Glomerular visceral epithelial cell (primary cell): ENCODE results near the gene RBM38.
A peak's percentile ranks its signal among the peaks of the same experiment; 100 is the strongest.
"Not testable (repeated sequence)": the region's sequence is repeated elsewhere in the genome, so short reads cannot be mapped to it uniquely, and the experiment has no call there.

Source experiments
- DNase-seq: peaks from one replicate; pipeline ENCODE4 v3.0.0-alpha.2; 2016; ENCODE audit errors: extremely low spot score

The RBM38 gene

DNA sequence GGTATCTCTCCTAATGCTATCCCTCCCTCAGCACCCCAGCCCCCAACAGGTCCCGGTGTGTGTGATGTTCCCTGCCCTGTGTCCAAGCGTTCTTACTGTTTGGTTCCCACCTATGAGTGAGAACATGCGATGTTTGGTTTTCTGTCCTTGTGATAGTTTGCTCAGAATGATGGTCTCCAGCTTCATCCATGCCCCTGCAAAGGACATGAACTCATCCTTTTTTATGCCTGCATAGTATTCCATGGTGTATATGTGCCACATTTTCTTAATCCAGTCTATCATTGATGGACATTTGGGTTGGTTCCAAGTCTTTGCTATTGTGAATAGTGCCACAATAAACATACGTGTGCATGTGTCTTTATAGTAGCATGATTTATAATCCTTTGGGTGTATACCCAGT, 28.3 kb downstream of the RBM38 start:
- not testable (repeated sequence) for DNase-seq

DNA sequence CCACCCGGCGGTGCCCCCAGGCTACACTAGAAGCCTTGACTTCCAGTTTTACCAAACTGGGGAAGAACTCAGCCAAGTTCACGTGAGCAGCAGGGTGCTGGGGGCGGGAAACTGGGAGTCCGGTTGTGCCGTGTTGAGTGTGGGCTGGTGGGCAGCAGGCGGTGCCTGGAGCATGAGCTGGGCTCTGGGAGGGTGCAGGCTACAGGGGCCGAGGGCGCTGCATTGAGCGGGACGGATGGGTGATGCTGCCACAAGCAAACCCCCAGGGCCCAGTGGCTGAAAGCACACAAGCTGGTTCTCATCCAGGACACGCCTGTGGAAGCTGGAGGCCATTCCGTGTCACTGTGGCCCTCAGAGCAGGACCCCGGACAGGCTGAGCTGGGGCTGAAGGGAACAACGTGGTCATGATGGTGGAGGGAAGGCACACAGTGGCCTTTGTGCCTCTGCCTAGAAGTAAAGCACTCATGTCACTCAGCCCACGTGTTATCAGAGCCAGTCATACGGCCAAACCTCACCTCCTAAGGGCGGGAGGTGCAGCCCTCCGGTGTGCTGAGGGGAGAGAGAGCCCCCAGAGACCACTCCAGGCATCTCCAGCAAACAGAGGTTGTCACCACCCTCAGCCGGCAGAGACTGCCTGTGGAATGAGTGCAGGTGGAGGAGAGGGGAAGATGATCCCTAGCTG, 29.5 kb downstream of the RBM38 start:
- no peak for DNase-seq

DNA sequence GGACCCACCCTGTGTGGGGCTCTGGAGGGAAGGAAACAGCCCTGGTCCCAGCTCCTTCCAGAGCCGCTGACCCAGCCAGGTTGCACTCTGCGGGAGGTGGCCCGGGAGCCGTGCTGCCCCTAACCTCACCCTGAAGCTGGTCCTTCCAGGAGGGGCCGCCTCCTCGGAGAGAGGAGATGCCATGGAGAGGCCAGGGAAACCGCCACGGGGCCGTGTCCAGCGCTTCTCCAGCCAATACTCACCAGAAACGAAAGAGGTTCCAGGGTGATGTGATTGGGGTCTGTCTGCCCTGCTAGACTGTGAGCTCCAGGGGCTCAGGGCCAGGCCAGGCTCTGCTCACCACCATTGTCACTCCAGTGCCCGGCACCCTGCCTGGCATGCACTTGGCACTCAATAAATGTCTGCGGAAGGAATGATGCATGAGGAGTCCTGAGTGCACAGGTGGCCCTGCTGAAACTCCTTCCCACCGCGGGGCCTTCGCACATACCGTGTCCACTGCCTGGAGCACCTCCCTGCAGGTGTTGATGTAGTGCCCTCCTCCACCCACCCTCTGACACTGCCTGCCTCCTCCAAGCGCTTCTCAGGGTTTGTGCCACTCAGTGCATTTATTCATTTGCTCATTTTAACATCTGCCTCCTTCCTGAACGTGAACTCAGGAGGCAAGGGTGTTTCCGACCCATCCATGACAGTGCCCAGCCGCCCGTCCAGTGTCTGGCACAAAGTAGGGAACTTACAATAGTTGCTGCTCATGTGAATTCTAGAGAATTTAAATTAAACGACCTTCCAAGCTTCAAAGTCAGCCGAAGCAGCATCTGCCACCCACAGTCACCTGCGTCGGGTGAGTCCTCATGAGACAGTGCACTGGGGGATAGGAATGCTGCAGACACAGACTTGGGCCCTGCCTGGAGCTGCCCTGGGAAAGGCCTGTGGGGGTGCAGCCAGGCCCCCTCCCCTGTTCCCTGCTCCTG, 30.3 kb downstream of the RBM38 start:
- DNase-seq: no peak

DNA sequence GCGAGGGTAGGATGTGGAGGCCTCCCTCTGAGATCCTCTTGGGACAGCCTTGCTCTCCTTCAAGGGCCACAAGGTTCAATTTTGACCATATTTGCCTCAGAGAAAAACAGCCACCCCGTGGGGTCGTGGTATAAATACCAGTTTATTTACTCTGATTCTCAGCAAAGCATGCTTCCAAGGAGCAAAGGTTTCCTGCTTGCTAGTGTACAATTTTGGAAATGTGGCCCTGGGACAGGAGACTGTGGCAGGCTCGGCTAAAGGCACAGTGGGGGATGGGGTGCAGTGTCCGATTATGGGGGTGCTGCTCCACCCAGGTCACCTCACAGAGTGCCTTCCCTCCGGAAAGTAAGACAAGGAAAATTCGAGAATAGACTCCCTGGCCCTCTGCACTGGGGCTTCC, 31.1 kb downstream of the RBM38 start:
- no peak for DNase-seq

DNA sequence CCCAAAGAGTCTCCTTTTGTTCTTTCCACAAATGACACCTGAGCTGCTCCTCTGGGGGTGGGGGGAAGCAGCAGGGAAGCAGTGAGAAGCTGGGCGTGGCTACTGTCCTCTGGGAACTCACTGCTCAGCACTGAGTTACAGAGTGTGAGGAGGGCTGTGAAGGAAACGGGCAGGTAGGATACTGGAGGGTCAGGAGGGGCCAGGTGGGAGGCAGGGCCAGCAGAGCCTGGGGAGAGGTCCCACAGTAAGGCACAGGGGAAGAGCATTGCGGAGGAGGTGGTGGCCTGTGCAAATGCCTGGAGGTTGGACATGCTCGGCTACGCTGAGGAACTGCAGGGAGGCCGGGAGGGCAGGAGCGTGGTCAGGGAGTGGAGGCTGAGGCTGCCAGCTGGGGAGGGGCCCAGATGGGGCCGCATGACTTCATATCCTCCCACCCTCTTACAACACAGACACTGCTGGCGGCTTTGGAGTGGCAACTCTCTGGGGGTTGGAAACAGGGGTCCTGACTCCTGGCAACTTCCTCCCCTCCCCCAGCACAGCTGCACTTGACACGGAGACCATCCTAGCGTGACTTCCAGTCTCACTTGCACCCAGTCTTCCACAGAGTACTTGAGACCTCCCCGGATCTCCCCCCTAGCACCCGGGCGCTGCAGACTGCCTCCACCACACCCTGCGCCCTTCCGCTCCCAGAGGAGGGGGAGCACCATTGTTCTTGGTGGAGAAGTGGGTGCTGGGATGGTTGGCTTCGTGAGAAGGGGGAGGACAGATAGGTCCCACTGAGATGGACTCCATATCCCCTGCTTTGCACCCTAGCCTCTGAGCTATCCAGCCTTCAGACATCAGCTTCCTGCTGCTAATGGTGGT, 34.2 kb downstream of the RBM38 start:
- DNase-seq: peak; percentile 17

DNA sequence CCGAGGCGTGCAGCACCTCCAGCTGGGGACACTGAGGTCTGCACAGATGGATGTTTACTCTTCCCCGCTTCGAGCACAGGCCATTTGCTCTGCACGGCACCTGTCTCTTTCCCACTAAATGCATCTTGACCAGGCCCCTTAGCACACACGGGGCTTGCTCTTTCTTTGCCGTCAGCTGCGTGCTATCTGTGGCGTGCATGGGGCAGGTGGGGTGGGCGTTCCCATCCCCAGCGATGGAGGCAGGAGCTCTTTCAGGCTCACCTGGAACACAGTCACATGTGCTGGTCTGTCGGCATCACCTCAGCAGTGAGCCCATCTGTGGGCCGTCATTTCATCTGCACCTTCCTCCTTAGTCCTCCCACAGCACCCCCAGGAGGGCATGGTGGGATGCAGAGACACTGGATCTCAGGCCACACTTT, 35.1 kb downstream of the RBM38 start:
- no peak for DNase-seq

DNA sequence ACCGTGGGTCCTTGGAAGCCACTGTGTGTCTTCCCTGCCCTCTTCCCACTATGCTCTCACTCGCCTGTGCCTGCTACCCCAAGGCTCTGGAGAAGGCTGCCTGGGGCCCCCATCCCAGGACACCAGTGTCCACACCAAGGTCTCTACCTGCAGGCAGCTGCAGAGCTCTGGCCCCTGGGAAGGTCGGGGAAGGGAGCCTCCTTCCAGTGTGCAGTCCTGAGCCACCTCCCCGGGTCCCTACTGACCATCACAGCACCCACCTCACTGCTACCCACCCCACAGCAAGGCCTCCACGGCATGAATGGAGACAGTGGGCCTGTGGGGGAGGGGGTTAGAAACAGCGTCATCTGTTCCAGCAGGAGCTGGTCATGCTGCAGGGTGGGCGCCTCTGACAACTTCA, 35.6 kb downstream of the RBM38 start:
- no peak for DNase-seq

DNA sequence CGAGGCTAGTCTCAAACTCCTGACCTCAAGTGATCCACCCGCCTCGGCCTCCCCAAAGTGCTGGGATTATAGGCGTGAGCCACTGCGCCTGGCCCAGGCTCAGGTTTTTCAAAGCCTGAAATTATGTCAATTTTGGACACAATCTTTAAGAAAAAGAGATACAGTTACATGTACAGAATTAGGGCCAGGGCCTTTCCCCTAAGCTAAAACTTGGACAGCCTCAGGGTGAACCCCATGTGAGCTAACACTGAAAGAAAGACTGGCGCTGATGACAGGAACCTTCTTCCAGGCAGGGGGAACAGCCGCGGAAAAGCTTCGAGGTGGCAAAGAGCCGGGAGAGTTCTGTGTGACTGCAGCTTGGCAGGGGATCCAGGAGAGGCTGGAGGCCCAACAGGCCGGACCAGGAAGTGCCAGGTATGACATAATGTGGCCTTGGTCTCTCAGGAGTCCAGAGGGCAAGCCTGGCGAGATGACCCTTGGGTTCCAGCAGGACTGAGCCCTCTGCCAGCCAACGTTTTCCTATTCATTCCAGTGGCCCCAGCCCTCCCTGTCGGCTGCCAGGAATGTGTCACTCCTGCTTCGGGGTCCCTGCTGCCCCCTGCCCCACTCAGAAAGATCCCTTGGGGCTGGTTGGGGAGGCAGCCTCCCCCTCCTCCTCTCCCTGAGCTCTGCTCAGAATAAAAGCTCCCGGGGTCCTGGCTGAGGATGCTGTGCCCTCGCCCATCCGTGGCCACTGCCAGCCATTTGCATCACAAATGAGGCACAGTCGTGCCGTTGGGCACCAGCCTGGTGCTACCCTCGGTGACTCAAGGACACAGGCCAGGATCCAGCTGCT, 37.3 kb downstream of the RBM38 start:
- DNase-seq: no peak

DNA sequence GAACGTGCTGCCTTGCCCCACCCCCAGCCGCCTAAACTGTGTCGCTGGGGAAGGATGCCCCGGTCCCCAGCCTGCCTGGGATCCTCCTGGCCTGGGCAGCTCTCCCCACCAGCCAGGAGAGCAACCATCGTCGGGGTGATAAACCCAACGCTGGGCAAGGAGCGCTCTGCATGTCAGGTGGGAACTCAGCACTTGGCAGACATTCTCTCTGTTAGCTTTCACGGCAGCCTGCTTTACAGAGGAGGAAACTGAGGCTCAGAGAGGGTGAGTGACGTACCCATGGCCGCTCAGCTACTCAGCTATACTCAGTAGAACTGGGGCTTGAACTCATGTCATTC, 37.9 kb downstream of the RBM38 start:
- DNase-seq: no peak

DNA sequence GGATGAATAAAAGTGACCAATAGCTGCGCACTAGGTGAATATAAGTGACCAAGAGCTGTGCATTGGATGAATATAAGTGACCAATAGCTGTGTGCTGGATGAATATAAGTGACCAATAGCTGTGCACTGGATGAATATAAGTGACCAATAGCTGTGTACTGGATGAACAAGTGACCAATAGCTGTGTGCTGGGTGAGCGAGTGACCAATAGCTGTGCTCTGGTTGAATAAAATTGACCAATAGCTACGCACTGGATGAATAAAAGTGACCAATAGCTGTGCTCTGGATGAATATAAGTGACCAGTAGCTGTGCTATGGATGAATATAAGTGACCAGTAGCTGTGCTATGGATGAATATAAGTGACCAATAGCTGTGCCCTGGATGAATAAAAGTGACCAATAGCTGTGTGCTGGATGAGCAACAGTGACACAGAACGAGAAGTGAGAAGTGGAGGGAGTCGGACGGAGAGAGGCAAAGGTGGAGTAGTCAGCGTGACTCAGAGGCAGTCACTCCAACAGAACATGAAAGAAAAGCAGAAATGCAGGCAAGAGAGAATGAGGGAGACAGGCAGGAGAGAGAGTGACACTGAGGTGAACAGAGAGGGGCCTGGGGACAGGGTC, 38.5 kb downstream of the RBM38 start:
- peak; percentile 40 for DNase-seq

DNA sequence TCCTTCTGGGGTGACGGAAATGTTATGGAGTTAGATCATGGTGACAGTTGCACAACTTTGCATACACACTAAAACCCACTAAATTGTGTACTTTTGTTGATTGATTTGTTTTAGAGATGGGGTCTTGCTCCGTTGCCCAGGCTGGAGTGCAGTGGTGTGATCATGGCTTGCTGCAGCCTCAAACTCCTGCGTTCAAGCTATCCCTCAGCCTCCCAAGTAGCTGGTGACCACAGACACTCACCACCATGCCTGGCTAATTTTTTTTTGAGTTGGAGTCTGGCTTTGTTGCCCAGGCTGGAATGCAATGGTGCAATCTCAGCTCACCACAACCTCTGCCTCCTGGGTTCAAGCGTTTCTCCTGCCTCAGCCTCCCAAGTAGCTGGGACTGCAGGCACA, 39.0 kb downstream of the RBM38 start:
- DNase-seq: not testable (repeated sequence)

DNA sequence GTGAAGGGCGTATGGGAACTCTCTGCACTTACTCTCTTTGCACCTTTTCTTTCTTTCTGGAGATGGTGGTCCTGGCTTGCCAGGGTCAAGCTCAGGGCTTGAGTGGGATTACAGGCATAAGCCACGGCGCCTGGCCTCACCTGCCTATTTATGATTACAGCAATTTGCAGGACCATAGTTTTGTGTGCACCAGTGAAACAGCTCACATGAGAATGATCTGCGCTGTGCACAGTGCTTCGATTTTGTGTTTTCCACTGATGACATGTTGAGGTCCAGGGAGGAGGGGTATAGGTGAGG, 40.3 kb downstream of the RBM38 start:
- no peak for DNase-seq

DNA sequence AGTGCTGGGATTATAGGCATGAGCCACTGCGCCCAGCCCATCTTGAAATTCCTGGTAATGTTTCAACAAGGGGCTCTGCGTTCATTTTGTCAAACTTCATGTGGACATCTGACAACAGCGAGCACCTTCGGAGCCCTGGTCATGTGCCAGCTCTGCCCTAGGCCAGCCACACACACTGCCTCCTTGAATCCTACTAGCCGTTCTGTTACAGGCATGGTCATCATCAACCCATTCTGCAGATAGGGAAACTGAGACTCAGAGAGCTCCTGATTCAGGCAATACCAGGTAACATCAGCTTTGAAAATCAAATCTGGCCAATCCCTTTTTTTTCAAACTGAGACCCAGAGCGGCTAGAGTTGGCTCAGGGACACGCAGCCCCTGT, 41.3 kb downstream of the RBM38 start:
- DNase-seq: no peak

DNA sequence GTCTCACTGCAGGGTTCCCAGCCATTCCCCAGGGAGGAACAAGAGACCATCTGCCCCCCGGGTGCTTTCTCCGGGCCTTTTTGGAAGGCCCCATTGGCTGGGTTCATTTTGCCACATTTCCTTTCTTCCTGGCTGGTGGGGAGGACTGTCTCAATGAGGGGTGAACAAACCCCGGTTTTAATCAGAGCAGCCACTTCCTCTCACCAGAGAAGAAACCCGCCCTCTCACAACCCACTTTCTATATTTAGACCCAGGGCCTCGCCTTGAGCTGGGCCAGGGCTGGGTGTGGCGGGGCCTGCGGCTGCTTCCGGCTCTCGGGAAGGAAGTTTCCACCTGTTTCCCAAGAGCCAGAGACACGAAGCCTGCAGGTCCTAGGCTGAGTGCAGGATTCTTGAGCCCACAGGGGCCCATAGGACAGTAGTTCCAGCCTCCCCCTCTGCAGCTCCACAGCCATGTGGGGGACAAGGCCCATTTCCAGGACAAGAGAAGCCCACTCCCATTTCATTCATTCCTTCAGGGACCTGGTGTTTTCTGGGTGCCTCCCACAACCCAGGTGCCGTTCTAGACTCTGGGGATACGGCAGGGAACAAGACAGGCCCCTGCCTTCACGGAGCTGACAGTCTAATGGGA, 41.8 kb downstream of the RBM38 start:
- DNase-seq: no peak

DNA sequence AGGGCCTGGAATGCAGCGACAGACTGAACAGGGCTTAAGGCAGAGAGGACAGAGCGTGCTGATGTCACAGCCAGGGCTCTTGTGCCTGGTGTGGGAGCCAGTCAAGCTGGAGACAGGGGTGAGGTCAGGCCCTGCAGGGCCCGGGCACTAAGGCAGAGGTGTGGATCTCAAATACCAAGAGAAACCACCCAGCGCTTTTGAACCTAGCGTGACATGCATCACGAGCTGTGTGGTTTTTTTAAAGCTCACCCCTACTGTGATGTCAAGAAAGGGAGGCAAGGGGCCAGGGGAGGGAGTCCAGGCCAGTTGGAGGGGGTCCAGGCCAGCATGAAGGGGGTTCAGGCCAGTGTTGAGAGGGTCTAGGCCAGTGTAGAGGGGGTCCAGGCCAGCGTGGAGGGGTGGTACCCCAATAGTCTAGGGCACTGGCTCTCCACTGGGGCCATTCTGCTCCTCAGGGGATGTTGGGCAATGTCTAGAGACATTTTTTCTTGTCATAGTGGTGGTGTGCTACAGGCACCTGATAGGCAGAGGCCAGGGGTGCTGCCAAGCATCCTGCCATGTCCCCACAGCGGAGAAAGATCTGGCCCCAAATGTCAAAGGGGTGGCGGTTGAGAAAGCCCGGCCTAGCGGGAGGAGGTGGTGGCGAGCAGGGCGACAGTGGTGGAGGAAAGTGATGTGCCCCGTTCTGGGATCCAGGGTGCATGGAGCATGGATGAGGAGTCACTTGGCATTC, 42.6 kb downstream of the RBM38 start:
- DNase-seq: no peak

DNA sequence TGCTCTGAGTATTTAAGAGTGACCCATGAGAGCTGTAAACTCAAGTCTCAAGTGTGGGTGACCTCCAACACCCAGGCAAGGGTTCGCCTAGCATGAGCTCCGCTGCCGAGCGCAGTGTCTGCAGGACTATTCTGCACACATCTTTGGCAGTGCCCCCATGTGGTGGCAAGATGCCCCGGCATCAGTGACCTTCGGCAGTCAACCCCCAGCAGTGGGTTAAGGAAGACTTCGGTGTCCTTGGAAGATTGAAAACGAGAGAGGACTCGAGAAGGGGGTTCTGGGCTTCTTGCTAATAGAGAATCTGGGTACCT, 43.1 kb downstream of the RBM38 start:
- no peak for DNase-seq

DNA sequence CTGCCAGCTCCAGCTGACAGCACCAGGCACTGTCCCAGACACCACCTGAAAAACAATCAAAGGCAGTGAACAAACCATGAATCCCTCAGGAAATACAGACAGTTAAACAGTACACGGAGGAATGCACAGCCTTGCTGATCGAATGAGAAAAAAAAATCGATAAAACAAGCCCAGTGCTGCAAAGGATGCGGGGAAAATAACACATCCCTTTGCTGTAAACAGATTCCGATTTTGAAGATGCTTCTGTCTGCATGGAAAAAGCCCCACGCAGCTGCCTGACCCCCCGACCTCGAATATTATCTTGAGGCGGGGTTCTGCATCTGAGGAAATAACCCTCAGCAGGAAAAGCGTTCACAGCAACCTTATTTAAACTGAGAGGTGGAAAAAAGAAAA, 43.9 kb downstream of the RBM38 start:
- DNase-seq: no peak

DNA sequence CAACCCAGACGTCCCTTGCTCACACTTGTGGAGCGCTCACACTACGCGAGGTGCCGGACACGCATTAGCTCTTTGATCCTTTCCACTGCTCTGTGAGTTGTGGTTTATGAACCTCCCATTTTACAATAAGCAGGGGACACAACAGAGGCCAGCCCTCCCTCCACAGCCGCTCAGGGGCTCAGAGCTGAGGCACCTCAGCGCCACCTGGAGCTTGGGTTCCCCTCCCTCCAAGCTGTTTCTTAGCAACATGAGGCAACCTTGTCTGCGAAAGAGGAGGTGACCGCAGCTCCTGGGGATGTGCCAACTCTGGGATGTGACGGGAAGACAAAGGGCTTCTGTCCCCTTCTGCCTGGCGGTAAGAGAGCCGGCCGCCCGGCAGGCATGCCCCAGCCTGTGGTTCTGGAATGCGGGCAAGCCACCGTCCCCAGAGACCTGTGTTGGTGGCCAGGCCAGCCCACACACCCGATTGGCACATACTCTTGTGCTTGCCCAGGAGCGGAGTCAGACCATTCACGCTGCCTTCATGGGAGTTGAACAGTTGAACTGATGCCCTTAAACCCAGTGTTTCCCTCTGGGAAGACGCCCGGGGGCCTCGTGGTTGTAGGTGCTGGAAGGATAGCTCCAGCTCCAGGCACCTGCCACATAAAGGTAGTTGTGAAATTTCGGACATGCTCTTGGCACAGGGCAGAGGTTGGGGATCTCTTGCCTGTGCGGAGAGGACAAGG, 44.5 kb downstream of the RBM38 start:
- DNase-seq: peak; percentile 69

DNA sequence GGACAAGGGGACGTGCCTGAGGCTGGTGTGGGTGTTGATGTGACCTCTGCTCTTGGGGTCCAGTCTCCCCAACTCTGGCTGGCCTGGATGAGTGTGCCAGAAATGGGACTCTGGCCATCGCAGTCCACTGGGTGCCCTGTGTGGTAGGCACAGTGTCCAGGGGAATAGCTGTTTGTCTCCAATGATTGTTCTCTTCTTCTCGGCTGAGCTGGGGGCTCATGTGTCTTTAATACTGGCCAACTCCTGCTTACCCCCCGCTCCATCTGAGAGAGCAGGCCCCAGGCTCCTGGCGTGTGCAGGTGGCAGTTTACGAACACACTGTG, 45.0 kb downstream of the RBM38 start:
- no peak for DNase-seq

DNA sequence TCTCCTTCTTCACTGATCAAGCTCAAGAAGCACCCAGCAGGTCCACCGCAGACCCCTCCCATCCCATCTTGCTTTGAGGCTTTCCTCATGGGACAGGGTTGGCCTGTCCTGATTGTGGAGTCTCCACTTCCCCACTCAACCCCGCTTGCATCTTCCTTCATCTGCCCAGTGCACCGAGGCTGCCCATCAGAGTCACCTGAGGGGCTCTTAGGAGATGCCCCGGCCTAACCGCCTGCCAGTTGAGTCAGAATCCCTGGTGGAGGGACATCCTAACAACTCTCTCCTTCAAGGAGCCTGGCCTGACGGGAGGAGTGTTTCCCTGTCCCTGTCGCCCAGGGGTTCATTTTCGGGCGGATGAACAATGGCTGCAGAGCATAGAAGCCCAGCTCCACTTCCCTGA, 46.1 kb downstream of the RBM38 start:
- DNase-seq: no peak
